Duodenal mucosa (tissue), 2 donors: Measurements from ENCODE around the gene KCNH1.

ENCODE experiments used
- H3K27ac ChIP-seq: one replicate; pipeline ENCODE4 v1.7.0; 2013; ENCODE audit warnings: low read depth, low read length
- H3K27me3 ChIP-seq, 2 donors: one replicate each; pipeline ENCODE4 v1.7.0; 2013; ENCODE audit warnings: low read length in 2 of 2, control low read depth in 1 of 2; ENCODE audit not compliant: insufficient read depth in 2 of 2, control insufficient read depth in 1 of 2
- H3K36me3 ChIP-seq, 2 donors: one replicate each; pipeline ENCODE4 v1.7.0; 2013; ENCODE audit warnings: low read length in 2 of 2, control low read depth in 1 of 2; ENCODE audit not compliant: insufficient read depth in 2 of 2, control insufficient read depth in 1 of 2
- H3K4me1 ChIP-seq, 2 donors: one replicate each; pipeline ENCODE4 v1.7.0; 2013; ENCODE audit warnings: low read length in 2 of 2, control low read depth in 1 of 2; ENCODE audit not compliant: insufficient read depth in 2 of 2, control insufficient read depth in 1 of 2
- H3K4me3 ChIP-seq, 2 donors: one replicate each; pipeline ENCODE4 v1.7.0; 2013; ENCODE audit warnings: low read length in 2 of 2, low read depth in 1 of 2
- H3K9ac ChIP-seq, 2 donors: one replicate each; pipeline ENCODE4 v1.7.0; 2013; ENCODE audit warnings: low read length in 2 of 2, low read depth in 1 of 2
- H3K9me3 ChIP-seq, 2 donors: one replicate each; pipeline ENCODE4 v1.7.0; 2013; ENCODE audit warnings: low read length in 2 of 2, control low read depth in 1 of 2; ENCODE audit not compliant: control insufficient read depth in 1 of 2

KCNH1 gene

DNA sequence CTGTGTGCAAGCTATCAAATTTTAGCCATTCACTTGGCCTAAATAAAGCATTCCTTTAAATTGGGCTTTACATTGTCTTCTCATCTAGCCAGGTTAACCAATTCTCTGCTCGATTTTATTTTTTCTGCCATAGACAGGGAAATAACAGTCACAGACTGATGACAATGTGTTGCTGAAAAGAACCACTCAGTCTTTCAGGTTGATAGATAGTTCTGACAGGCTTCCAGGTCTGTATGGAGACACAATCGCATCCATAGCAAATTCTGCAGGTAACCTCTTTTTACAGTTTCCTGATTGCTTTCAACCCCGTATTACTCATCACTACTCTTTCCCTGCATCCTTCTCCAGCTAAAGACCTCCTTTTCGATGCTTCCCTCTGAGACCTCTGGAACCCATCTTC, 198.0 kb downstream of the KCNH1 start:
- no peaks in the 10 kb centered on the region for H3K9me3 ChIP-seq
- H3K27ac ChIP-seq: no peak overlapping the region
- no peaks in the 10 kb centered on the region for H3K4me1 ChIP-seq
- no peak overlapping the region for H3K4me3 ChIP-seq
- no peaks in the 10 kb centered on the region for H3K27me3 ChIP-seq
- H3K36me3 ChIP-seq: no peaks in the 10 kb centered on the region
- no peak overlapping the region for H3K9ac ChIP-seq

DNA sequence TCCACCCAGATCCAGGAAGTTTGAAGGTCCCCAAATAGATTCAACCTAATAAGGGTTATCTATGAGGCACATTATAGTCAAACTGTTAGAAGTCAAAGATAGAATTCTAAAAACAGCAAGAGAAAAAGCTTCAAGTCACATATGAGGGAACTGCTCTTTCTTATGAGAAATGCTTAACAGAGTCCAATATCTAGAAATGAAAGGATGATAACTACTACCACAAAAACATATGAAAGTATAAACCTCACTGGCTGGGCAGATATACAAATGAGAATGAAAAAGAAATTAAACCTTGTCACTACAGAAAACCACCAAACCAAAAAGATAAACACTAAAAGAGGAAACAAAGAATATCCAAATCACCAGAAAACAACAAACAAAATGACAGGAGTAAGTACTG, 201.8 kb downstream of the KCNH1 start:
- no peak overlapping the region for H3K9ac ChIP-seq
- H3K36me3 ChIP-seq: no peaks in the 10 kb centered on the region
- H3K9me3 ChIP-seq: no peaks in the 10 kb centered on the region
- H3K4me3 ChIP-seq: no peak overlapping the region
- no peak overlapping the region for H3K27ac ChIP-seq
- no peaks in the 10 kb centered on the region for H3K27me3 ChIP-seq
- H3K4me1 ChIP-seq: no peaks in the 10 kb centered on the region

DNA sequence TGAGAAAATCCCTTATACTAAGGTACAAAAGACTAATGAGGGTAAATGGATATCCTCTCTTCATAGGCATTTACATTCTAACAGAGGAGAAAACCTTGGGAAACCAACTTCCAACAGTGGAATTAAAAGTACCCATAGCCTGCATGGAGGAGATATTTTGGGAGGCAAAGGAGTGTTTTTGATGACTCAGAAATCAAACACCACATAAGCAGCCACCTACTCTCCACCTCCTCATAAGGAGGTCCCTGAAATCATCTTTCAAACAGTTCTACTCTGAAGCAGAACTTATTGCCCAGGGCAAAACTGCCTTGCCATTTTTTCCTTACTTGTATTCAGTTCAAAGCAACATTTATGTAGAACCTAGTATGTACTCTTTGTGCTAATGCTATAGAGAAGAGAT, 211.3 kb downstream of the KCNH1 start:
- Histone ChIP-seq H3K36me3 (no peaks in the 10 kb centered on the region), H3K27ac (no peak overlapping the region), H3K9me3 (no peaks in the 10 kb centered on the region), H3K4me3 (no peak overlapping the region), H3K4me1 (no peaks in the 10 kb centered on the region), H3K27me3 (no peaks in the 10 kb centered on the region), H3K9ac (no peak overlapping the region)

DNA sequence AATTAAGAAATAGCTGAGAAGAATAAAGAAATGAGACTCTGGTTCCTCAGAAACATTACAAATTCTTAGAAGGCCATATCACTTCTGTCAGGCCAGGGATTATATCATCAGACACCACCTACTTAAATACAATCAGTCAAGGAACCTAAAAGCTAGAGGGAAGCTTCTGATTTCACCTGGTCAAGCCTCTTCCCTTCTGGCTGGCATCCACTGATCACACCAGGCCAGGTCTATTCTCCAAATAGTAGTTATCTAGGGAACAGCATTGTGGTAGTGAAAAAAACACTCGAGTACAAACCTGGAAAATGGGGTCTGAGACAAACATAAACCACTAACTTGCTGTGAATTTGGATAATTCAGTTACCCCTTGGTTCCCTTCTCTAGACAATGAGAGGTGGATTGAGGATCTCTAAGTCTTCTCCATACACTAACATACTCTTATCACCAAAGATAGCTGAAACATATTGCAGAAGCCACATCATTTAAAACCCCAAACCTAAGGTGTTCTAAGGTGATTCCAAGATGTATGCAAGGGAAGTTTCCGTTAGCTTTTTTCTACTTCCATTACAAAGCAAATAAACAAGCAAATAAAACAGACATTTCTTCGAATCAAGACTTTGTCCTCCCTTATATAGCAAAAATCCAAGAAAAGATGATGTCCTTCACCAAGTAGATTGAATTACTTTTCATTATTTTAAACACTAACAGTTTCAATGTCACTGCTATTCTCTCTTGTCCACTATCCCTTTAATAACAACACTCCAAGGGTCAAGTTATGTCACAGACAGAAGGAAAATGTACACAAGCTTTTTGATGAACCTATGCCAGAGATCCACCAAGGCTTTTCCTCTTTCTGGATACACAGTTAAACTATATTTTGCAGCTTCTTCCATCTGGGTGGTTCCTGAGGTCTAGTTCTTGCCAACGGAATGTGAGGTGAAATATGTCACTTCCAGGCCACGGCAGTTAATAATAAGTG, 212.9 kb downstream of the KCNH1 start:
- Histone ChIP-seq H3K4me3 (no peak overlapping the region), H3K36me3 (no peaks in the 10 kb centered on the region), H3K27me3 (no peaks in the 10 kb centered on the region), H3K4me1 (no peaks in the 10 kb centered on the region), H3K9ac (no peak overlapping the region), H3K27ac (no peak overlapping the region), H3K9me3 (no peaks in the 10 kb centered on the region)

DNA sequence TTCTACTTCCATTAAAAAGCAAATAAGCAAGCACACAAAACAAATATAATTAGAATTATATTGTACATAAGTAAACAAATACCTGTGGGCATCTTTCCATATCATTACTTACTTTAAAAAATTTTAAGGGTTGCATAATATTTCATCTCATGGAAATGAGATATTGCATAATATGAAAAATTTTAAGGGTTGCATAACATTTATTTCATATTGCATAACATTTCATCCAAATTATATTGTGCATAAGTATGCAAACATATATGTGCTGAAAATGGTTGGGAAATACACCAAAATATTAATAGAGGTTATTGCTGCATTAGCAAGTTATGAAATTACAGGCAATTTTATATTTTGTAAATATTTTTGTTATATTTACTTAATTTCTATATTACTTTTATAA, 213.7 kb downstream of the KCNH1 start:
- no peak overlapping the region for H3K4me3 ChIP-seq
- no peak overlapping the region for H3K9ac ChIP-seq
- no peaks in the 10 kb centered on the region for H3K4me1 ChIP-seq
- H3K36me3 ChIP-seq: no peaks in the 10 kb centered on the region
- no peaks in the 10 kb centered on the region for H3K27me3 ChIP-seq
- H3K27ac ChIP-seq: no peak overlapping the region
- no peaks in the 10 kb centered on the region for H3K9me3 ChIP-seq

DNA sequence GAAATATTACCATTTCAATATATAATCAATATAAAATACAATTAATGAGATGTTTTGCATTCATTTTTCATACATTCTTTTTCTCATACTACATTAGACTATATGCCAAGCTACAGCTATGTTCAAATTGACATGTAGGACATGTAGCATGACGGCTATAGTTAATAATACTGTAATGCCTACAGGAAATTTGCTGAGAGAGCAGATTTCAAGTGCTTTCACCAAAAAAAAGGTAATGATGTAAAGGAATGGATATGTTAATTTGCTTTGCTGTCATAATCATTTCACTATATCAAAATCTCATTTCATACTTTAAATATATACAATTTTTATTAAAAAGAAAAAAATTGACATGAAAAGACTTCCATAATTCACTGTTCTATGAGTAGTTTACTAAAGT, 215.1 kb downstream of the KCNH1 start:
- no peaks in the 10 kb centered on the region for H3K36me3 ChIP-seq
- no peaks in the 10 kb centered on the region for H3K9me3 ChIP-seq
- no peak overlapping the region for H3K4me3 ChIP-seq
- no peak overlapping the region for H3K9ac ChIP-seq
- no peaks in the 10 kb centered on the region for H3K4me1 ChIP-seq
- no peak overlapping the region for H3K27ac ChIP-seq
- no peaks in the 10 kb centered on the region for H3K27me3 ChIP-seq

DNA sequence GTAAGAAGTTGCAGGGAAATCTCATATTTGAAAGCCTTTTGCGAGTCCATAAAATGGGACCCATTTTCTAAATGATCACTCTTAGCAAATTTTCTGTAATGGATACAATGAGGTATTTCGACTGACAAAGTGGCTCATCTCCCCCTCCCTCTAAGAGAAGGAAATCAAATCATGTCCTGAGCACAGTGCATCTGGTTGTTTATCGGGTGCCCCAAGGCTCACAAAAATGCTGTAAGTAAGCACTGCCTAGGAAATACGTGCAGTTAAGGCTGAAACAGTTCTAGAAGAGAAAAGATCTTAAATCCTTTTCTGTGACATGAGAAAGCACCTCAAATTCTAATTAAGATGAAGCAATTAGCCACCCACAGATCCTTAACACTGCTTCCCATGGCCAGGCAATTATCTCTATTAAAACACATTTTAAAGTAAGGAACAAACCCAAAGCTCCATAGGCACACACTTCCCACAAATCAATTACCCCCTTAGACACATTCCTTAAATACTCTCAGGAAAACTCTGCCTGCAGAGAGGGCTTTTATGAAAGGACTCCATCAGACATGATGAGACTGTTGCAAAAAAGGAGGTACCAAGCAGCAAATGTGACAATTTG, 216.3 kb downstream of the KCNH1 start:
- H3K36me3 ChIP-seq: no peaks in the 10 kb centered on the region
- no peaks in the 10 kb centered on the region for H3K4me1 ChIP-seq
- peaks cover 0 to 3% of the 10 kb centered on the region in 2 donors for H3K27me3 ChIP-seq
- H3K4me3 ChIP-seq: no peak overlapping the region
- H3K27ac ChIP-seq: no peak overlapping the region
- no peaks in the 10 kb centered on the region for H3K9me3 ChIP-seq
- no peak overlapping the region for H3K9ac ChIP-seq

DNA sequence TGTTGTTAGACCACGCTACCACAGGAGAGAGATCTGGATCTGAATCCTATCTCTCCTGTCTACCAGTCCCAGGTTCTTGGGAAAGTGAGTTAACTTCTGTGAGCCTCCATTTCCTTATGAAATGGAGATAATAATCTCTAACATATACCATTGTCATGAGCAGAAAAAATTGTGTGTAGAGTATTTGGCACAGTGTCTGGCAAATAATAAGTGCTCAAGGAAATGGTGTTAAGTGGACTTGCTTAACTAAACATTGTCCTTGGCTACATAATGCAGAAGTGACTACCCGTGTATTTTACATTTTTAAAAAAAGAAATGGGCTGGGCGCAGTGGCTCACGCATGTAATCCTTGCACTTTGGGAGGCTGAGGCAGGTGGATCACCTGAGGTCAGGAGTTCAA, 217.4 kb downstream of the KCNH1 start:
- H3K9me3 ChIP-seq: no peaks in the 10 kb centered on the region
- peaks cover 0 to 3% of the 10 kb centered on the region in 2 donors for H3K27me3 ChIP-seq
- no peak overlapping the region for H3K27ac ChIP-seq
- H3K4me3 ChIP-seq: no peak overlapping the region
- no peaks in the 10 kb centered on the region for H3K4me1 ChIP-seq
- no peaks in the 10 kb centered on the region for H3K36me3 ChIP-seq
- no peak overlapping the region for H3K9ac ChIP-seq

DNA sequence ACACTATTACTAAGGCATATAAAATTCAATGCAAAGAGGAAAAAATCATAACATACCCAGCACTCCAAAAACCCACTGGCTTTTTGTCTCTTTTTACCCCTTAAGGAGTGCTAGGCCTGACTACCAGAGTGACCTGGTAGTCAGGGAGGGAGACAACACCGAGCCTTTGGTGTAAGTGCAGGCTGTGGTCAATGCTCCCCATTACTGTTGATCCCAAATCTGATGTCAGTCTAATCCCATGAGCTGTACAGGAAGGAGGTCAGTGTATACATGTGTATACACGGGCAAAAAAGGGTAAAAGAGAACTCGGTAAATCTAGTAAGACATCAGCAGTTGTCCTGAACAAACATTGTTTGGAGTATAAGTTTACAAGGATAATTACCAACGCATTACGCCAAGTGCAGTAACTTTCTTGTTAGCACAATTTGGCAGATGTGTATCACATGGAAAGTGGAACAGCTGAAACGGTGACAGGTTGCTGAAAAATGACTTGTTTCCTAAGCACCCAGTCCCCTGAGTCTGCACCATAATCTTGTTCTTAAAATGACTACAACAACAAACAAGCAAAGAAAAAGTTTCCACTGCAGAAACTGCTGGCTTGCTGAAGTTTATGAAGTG, 217.9 kb downstream of the KCNH1 start:
- no peak overlapping the region for H3K4me3 ChIP-seq
- H3K27ac ChIP-seq: no peak overlapping the region
- no peaks in the 10 kb centered on the region for H3K4me1 ChIP-seq
- no peaks in the 10 kb centered on the region for H3K36me3 ChIP-seq
- H3K9ac ChIP-seq: no peak overlapping the region
- H3K27me3 ChIP-seq: peaks cover 0 to 3% of the 10 kb centered on the region in 2 donors
- no peaks in the 10 kb centered on the region for H3K9me3 ChIP-seq

DNA sequence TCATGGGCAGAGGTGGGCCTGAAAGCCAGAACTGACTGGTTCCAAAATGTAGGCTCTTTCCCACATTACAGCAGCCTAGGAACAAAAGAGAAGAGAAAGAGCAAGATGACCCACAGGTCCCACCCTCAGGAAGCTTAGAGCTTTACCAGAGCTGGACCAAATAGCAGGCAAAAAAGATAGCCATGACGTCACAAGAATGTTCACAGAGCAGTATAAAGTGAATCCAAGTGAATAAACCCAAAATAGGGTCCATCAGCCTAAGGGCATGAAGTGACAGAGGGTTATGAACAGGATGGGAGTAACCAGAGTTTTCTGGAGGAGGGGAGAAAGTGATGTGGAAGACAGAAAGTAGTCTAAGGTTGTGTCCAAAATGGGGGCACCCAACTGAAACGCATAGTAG, 221.2 kb downstream of the KCNH1 start:
- H3K9me3 ChIP-seq: no peaks in the 10 kb centered on the region
- H3K27me3 ChIP-seq: peaks cover 0 to 3% of the 10 kb centered on the region in 2 donors
- no peaks in the 10 kb centered on the region for H3K4me1 ChIP-seq
- H3K36me3 ChIP-seq: no peaks in the 10 kb centered on the region
- no peak overlapping the region for H3K9ac ChIP-seq
- no peak overlapping the region for H3K27ac ChIP-seq
- H3K4me3 ChIP-seq: no peak overlapping the region
